ENCODE data around the gene DYNLRB1.
A peak's percentile ranks its signal among the peaks of the same experiment; 100 is the strongest.

The DYNLRB1 gene

GRCh38 chr20:34525342-34525708 is 9.1 kb downstream of the DYNLRB1 start:
- DNase-seq (ENCODE audit: low read depth): no peak

GRCh38 chr20:34525709-34526416 is 9.6 kb downstream of the DYNLRB1 start:
- peak; percentile 37 for DNase-seq (ENCODE audit: low read depth)
- no peak overlapping the region for H3K4me3 ChIP-seq (ENCODE audit: low read depth, low read length)
- no peak for TF ChIP-seq MYC (IDR thresholded peaks at IDR 0.05; ENCODE audit: low read depth, low read length)
- no peak for TF ChIP-seq MAX (IDR thresholded peaks at IDR 0.05; ENCODE audit: low read depth, low read length)
- no peak for TF ChIP-seq POLR2A (IDR thresholded peaks at IDR 0.05; ENCODE audit: extremely low read depth, insufficient read length)
- TF ChIP-seq CTCF (IDR thresholded peaks at IDR 0.05; ENCODE audit: low read depth, low read length): no peak

More at GRCh38 chr20:34525342-34525708, 9.1 kb downstream of the DYNLRB1 start:
- TF ChIP-seq MAX (IDR thresholded peaks at IDR 0.05; ENCODE audit: low read depth, low read length) (no peak), MYC (IDR thresholded peaks at IDR 0.05; ENCODE audit: low read depth, low read length) (no peak), CTCF (IDR thresholded peaks at IDR 0.05; ENCODE audit: low read depth, low read length) (no peak), POLR2A (IDR thresholded peaks at IDR 0.05; ENCODE audit: extremely low read depth, insufficient read length) (no peak)
- no peak overlapping the region for H3K4me3 ChIP-seq (ENCODE audit: low read depth, low read length)

- H3K4me3 ChIP-seq (ENCODE audit: low read depth, low read length): no peak overlapping the region
- TF ChIP-seq CTCF (IDR thresholded peaks at IDR 0.05; ENCODE audit: low read depth, low read length) (no peak), MYC (IDR thresholded peaks at IDR 0.05; ENCODE audit: low read depth, low read length) (no peak), MAX (IDR thresholded peaks at IDR 0.05; ENCODE audit: low read depth, low read length) (no peak), POLR2A (IDR thresholded peaks at IDR 0.05; ENCODE audit: extremely low read depth, insufficient read length) (no peak)
- DNase-seq (ENCODE audit: low read depth): no peak
These were observed 10.2 kb downstream of the DYNLRB1 start for GRCh38 chr20:34526466-34526865.

GRCh38 chr20:34527016-34527415 is 10.8 kb downstream of the DYNLRB1 start:
- no peak for TF ChIP-seq CTCF (IDR thresholded peaks at IDR 0.05; ENCODE audit: low read depth, low read length)
- no peak for TF ChIP-seq POLR2A (IDR thresholded peaks at IDR 0.05; ENCODE audit: extremely low read depth, insufficient read length)
- TF ChIP-seq MYC (IDR thresholded peaks at IDR 0.05; ENCODE audit: low read depth, low read length): no peak
- no peak for TF ChIP-seq MAX (IDR thresholded peaks at IDR 0.05; ENCODE audit: low read depth, low read length)
- H3K4me3 ChIP-seq (ENCODE audit: low read depth, low read length): no peak overlapping the region
- no peak for DNase-seq (ENCODE audit: low read depth)

GRCh38 chr20:34528921-34529297 is 12.7 kb downstream of the DYNLRB1 start:
- no peak for DNase-seq (ENCODE audit: low read depth)
- no peak for TF ChIP-seq MYC (IDR thresholded peaks at IDR 0.05; ENCODE audit: low read depth, low read length)
- TF ChIP-seq CTCF (IDR thresholded peaks at IDR 0.05; ENCODE audit: low read depth, low read length): no peak
- TF ChIP-seq POLR2A (IDR thresholded peaks at IDR 0.05; ENCODE audit: extremely low read depth, insufficient read length): no peak
- no peak for TF ChIP-seq MAX (IDR thresholded peaks at IDR 0.05; ENCODE audit: low read depth, low read length)
- H3K4me3 ChIP-seq (ENCODE audit: low read depth, low read length): no peak overlapping the region

Data from NB4 (cell line).